CD4-positive, alpha-beta memory T cell (primary cell): ENCODE data around the gene ENTREP1. TPM values are rescaled to one million over a fixed set of nuclear protein-coding genes. Genes with fewer than 3 reads are reported as not detected.

ENCODE experiments used
- CTCF ChIA-PET: fragments of 350-600 bp; sonication (Branson Sonifier 250); formaldehyde crosslinking; loops from one replicate; lab custom pipeline; 2021; ENCODE audit warnings: inconsistent platforms; ENCODE audit not compliant: partially characterized antibody; lab: Charles Lee
- POLR2A ChIA-PET: fragments of 350-600 bp; sonication (Branson Sonifier 250); formaldehyde crosslinking; loops from one replicate; lab custom pipeline; 2021; ENCODE audit not compliant: partially characterized antibody; lab: Charles Lee
- DNase-seq, 5 donors: peaks; one replicate each; pipeline versions ENCODE4 v3.0.0 to v3.0.0-alpha.2; 2020 to 2022; ENCODE audit warnings: mixed read lengths in 1 of 5
- H3K27ac ChIP-seq: one replicate; pipeline ENCODE4 v1.7.0; 2013; ENCODE audit warnings: low read depth, low read length
- H3K27me3 ChIP-seq: 2 replicates; pipeline ENCODE4 v1.7.0; 2013; ENCODE audit warnings: mild to moderate bottlenecking, low read length, moderate library complexity; ENCODE audit not compliant: insufficient read depth
- H3K36me3 ChIP-seq: 2 replicates; pipeline ENCODE4 v1.7.0; 2013; ENCODE audit warnings: mild to moderate bottlenecking, low read length, moderate library complexity; ENCODE audit not compliant: insufficient read depth
- H3K4me1 ChIP-seq: 2 replicates; pipeline ENCODE4 v1.7.0; 2013; ENCODE audit warnings: mild to moderate bottlenecking, low read length, moderate library complexity; ENCODE audit not compliant: insufficient read depth
- H3K4me3 ChIP-seq, 2 donors: one replicate each; pipeline ENCODE4 v1.7.0; 2013; ENCODE audit warnings: low read length in 2 of 2, mild to moderate bottlenecking in 1 of 2
- H3K9me3 ChIP-seq, 2 donors: one replicate each; pipeline ENCODE4 v1.7.0; 2013; ENCODE audit warnings: low read length in 2 of 2, control low read depth in 1 of 2; ENCODE audit not compliant: control insufficient read depth in 1 of 2
- H3K27ac Mint-ChIP-seq, 7 donors: one replicate each; pipeline ENCODE4 v1.8.0; 2020 to 2021; ENCODE audit warnings: mixed read lengths in 7 of 7, mild to moderate bottlenecking in 6 of 7, inconsistent platforms in 3 of 7, moderate library complexity in 3 of 7
- H3K27me3 Mint-ChIP-seq, 2 donors: one replicate each; pipeline ENCODE4 v1.8.0; 2020 to 2021; ENCODE audit warnings: mixed read lengths in 2 of 2
- H3K36me3 Mint-ChIP-seq, 2 donors: one replicate each; pipeline ENCODE4 v1.8.0; 2020 to 2021; ENCODE audit warnings: mixed read lengths in 2 of 2, inconsistent platforms in 1 of 2, mild to moderate bottlenecking in 1 of 2
- H3K4me1 Mint-ChIP-seq, 4 donors: one replicate each; pipeline ENCODE4 v1.8.0; 2020 to 2021; ENCODE audit warnings: mixed read lengths in 4 of 4, mild to moderate bottlenecking in 1 of 4
- H3K4me3 Mint-ChIP-seq, 8 donors: one replicate each; pipeline ENCODE4 v1.8.0; 2020 to 2021; ENCODE audit warnings: mixed read lengths in 8 of 8, mild to moderate bottlenecking in 7 of 8, moderate library complexity in 6 of 8, inconsistent platforms in 3 of 8
- H3K9me3 Mint-ChIP-seq, 8 donors: one replicate each; pipeline ENCODE4 v1.8.0; 2020 to 2021; ENCODE audit warnings: mixed read lengths in 8 of 8, mild to moderate bottlenecking in 5 of 8, inconsistent platforms in 3 of 8, moderate library complexity in 1 of 8
- intact Hi-C: fragments of 100-400 bp; cut with micrococcal nuclease; formaldehyde crosslinking; loops from one replicate; pipeline ENCODE4 v1.15.1; 2023
- polyA plus RNA-seq, 2 donors: library from polyadenylated mRNA; unstranded; fragments of 300-500 nt; fragmentation: Illumina TruSeq; gene quantifications; one replicate each; pipeline ENCODE4 v1.2.3, GENCODE V29; 2021
- total RNA-seq, 2 experiments: library from RNA; stranded (reverse); gene quantifications; one replicate each; pipeline ENCODE4 v1.2.3, GENCODE V29; 2021

ENTREP1 gene
- total and polyA plus RNA-seq, 4 experiments from 2014 or later: 0.20 to 0.24 TPM; not detected in 2

GRCh38 chr9:69347607-69348006 lies 22.6 kb downstream of the ENTREP1 start:
- Histone ChIP-seq H3K4me3 (no peak overlapping the region), H3K4me1 (no peaks in the 10 kb centered on the region), H3K27ac (no peak overlapping the region), H3K9me3 (no peaks in the 10 kb centered on the region), H3K36me3 (no peaks in the 10 kb centered on the region), H3K27me3 (no peaks in the 10 kb centered on the region)
- DNase-seq: no peak
- Mint-ChIP-seq H3K4me3 (no peak overlapping the region), H3K36me3 (no peaks in the 10 kb centered on the region), H3K4me1 (no peaks in the 10 kb centered on the region), H3K27ac (no peak overlapping the region), H3K27me3 (peaks cover 15 to 16% of the 10 kb centered on the region in 2 donors), H3K9me3 (peaks cover 0 to 5% (median 0%) of the 10 kb centered on the region in 8 donors)
- ChIA-PET CTCF (no interaction called here), POLR2A (no interaction called here)
- intact Hi-C loops: no loop called here

DNA sequence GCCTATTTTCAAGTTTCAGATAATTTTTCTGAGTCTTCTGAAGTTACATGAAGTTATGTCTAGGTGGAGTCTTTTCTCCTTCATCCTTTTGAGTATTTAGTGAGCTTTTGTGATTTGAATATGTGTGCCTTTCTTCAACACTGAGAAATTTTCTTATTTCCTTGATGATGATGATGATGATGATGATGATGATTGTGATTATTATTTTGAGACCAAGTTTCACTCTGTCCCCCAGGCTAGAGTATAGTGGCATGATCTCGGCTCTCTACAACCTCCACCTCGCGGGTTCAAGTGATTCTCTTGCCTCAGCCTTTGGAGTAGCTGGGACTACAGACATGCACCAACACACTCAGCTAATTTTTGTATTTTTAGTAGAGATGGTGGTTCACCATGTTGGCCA lies 26.2 kb downstream of the ENTREP1 start:
- intact Hi-C loops: no loop called here
- ChIA-PET POLR2A (no interaction called here), CTCF (no interaction called here)
- H3K4me1 ChIP-seq: no peaks in the 10 kb centered on the region
- H3K4me1 Mint-ChIP-seq: no peaks in the 10 kb centered on the region
- no peak overlapping the region for H3K27ac ChIP-seq
- H3K4me3 ChIP-seq: no peak overlapping the region
- peaks cover 0 to 5% (median 0%) of the 10 kb centered on the region in 8 donors for H3K9me3 Mint-ChIP-seq
- peaks cover 9 to 10% of the 10 kb centered on the region in 2 donors for H3K27me3 Mint-ChIP-seq
- no peaks in the 10 kb centered on the region for H3K9me3 ChIP-seq
- DNase-seq: no peak
- H3K27ac Mint-ChIP-seq: no peak overlapping the region
- no peaks in the 10 kb centered on the region for H3K27me3 ChIP-seq
- H3K36me3 Mint-ChIP-seq: no peaks in the 10 kb centered on the region
- H3K36me3 ChIP-seq: no peaks in the 10 kb centered on the region
- no peak overlapping the region for H3K4me3 Mint-ChIP-seq

- H3K4me3 Mint-ChIP-seq: no peak overlapping the region
- H3K4me1 ChIP-seq: no peaks in the 10 kb centered on the region
- H3K9me3 Mint-ChIP-seq: peaks cover 0 to 1% (median 0%) of the 10 kb centered on the region in 8 donors
- H3K9me3 ChIP-seq: no peaks in the 10 kb centered on the region
- POLR2A ChIA-PET: no interaction called here
- no peaks in the 10 kb centered on the region for H3K36me3 ChIP-seq
- intact Hi-C loops: no loop called here
- no peak for DNase-seq
- H3K4me1 Mint-ChIP-seq: no peaks in the 10 kb centered on the region
- no peaks in the 10 kb centered on the region for H3K27me3 ChIP-seq
- H3K27ac ChIP-seq: no peak overlapping the region
- no peak overlapping the region for H3K4me3 ChIP-seq
- no peaks in the 10 kb centered on the region for H3K36me3 Mint-ChIP-seq
- CTCF ChIA-PET: no interaction called here
- H3K27me3 Mint-ChIP-seq: peaks cover 0 to 8% of the 10 kb centered on the region in 2 donors
- no peak overlapping the region for H3K27ac Mint-ChIP-seq
Measured at GRCh38 chr9:69355232-69355631, 30.2 kb downstream of the ENTREP1 start.

- intact Hi-C loops: no loop called here
Measured at GRCh38 chr9:69357030-69357775, 32.2 kb downstream of the ENTREP1 start.

GRCh38 chr9:69357821-69358220 lies 32.8 kb downstream of the ENTREP1 start:
- intact Hi-C loops: no loop called here
- POLR2A ChIA-PET: no interaction called here

More at GRCh38 chr9:69357030-69357775, 32.2 kb downstream of the ENTREP1 start:
- no peaks in the 10 kb centered on the region for H3K36me3 Mint-ChIP-seq
- H3K4me3 Mint-ChIP-seq: no peak overlapping the region
- peaks cover 0 to 6% of the 10 kb centered on the region in 2 donors for H3K27me3 Mint-ChIP-seq
- ChIA-PET POLR2A (no interaction called here), CTCF (no interaction called here)
- no peak overlapping the region for H3K27ac ChIP-seq
- H3K4me1 ChIP-seq: no peaks in the 10 kb centered on the region
- DNase-seq: no peak
- H3K27ac Mint-ChIP-seq: no peak overlapping the region
- H3K36me3 ChIP-seq: no peaks in the 10 kb centered on the region
- H3K27me3 ChIP-seq: no peaks in the 10 kb centered on the region
- no peaks in the 10 kb centered on the region for H3K9me3 ChIP-seq
- H3K4me1 Mint-ChIP-seq: no peaks in the 10 kb centered on the region
- H3K9me3 Mint-ChIP-seq: no peaks in the 10 kb centered on the region
- no peak overlapping the region for H3K4me3 ChIP-seq

DNA sequence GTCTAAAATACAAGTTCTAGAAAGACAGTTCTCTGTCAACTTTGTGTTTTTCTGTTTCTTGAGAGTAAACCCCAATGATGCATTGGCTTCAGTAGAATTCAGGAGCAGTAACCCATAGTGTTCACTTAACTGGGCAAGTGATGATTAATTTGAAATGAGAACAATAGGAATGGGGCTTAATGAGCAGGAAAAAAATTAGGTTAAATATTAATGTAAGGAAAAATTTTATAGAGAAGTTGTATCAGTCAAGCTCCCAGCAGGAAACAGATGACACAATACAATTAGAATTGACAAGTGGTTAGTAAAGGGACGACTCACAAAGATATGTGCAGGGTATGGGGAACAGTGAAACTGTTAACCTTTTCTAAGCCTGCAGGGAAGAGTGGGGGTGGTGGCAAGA lies 38.2 kb downstream of the ENTREP1 start:
- intact Hi-C loops: no loop called here
- H3K36me3 Mint-ChIP-seq: no peaks in the 10 kb centered on the region
- ChIA-PET CTCF (no interaction called here), POLR2A (no interaction called here)
- H3K4me1 Mint-ChIP-seq: no peaks in the 10 kb centered on the region
- peaks cover under 1 to 6% of the 10 kb centered on the region in 2 donors for H3K27me3 Mint-ChIP-seq
- Histone ChIP-seq H3K27ac (no peak overlapping the region), H3K9me3 (no peaks in the 10 kb centered on the region), H3K4me1 (no peaks in the 10 kb centered on the region), H3K36me3 (no peaks in the 10 kb centered on the region), H3K27me3 (no peaks in the 10 kb centered on the region), H3K4me3 (no peak overlapping the region)
- no peaks in the 10 kb centered on the region for H3K9me3 Mint-ChIP-seq
- H3K27ac Mint-ChIP-seq: no peak overlapping the region
- no peak overlapping the region for H3K4me3 Mint-ChIP-seq
- DNase-seq: no peak

More at GRCh38 chr9:69357821-69358220, 32.8 kb downstream of the ENTREP1 start:
- no peaks in the 10 kb centered on the region for H3K4me1 ChIP-seq
- Mint-ChIP-seq H3K27me3 (peaks cover 0 to 6% of the 10 kb centered on the region in 2 donors), H3K27ac (no peak overlapping the region), H3K9me3 (no peaks in the 10 kb centered on the region), H3K4me3 (no peak overlapping the region), H3K36me3 (no peaks in the 10 kb centered on the region), H3K4me1 (no peaks in the 10 kb centered on the region)
- no peaks in the 10 kb centered on the region for H3K27me3 ChIP-seq
- CTCF ChIA-PET: no interaction called here
- no peak for DNase-seq
- no peak overlapping the region for H3K27ac ChIP-seq
- no peaks in the 10 kb centered on the region for H3K36me3 ChIP-seq
- H3K4me3 ChIP-seq: no peak overlapping the region
- H3K9me3 ChIP-seq: no peaks in the 10 kb centered on the region

GRCh38 chr9:69364510-69365150 lies 39.6 kb downstream of the ENTREP1 start:
- no peaks in the 10 kb centered on the region for H3K36me3 Mint-ChIP-seq
- H3K27me3 Mint-ChIP-seq: peaks cover 6% of the 10 kb centered on the region in 2 donors
- H3K4me1 Mint-ChIP-seq: no peaks in the 10 kb centered on the region
- no peak for DNase-seq
- H3K4me3 Mint-ChIP-seq: no peak overlapping the region
- peaks cover 0 to 6% (median under 1%) of the 10 kb centered on the region in 8 donors for H3K9me3 Mint-ChIP-seq
- H3K36me3 ChIP-seq: no peaks in the 10 kb centered on the region
- no peak overlapping the region for H3K4me3 ChIP-seq
- intact Hi-C loops: no loop called here
- POLR2A ChIA-PET: no interaction called here
- no peaks in the 10 kb centered on the region for H3K4me1 ChIP-seq
- CTCF ChIA-PET: no interaction called here
- H3K9me3 ChIP-seq: no peaks in the 10 kb centered on the region
- no peak overlapping the region for H3K27ac ChIP-seq
- no peaks in the 10 kb centered on the region for H3K27me3 ChIP-seq
- H3K27ac Mint-ChIP-seq: no peak overlapping the region
